Neural cell (in vitro differentiated cells): ENCODE data around the gene NOL9. TPM values are rescaled to one million over a fixed set of nuclear protein-coding genes. Genes with fewer than 3 reads are reported as not detected.

Experiments
- H2AFZ ChIP-seq: fragments of 200-600, 300-800 bp; sonication (generic), shearing (Covaris generic); 2 replicates; pipeline ENCODE4 v1.6.0; 2014; ENCODE audit warnings: low read depth, mild to moderate bottlenecking, antibody characterized with exemption, low read length, moderate library complexity
- H3F3A ChIP-seq: fragments of 200-600 bp; shearing (Covaris generic); 2 replicates; pipeline ENCODE4 v1.6.1; 2016; ENCODE audit warnings: mild to moderate bottlenecking, moderate library complexity, mixed read lengths, antibody characterized with exemption, low read length; ENCODE audit not compliant: insufficient read depth, poor library complexity, severe bottlenecking
- H3K27ac ChIP-seq: fragments of 200-600, 300-800 bp; sonication (generic), shearing (Covaris generic); 2 replicates; pipeline ENCODE4 v1.5.1; 2014; ENCODE audit warnings: mild to moderate bottlenecking, low read length, moderate library complexity
- H3K27me3 ChIP-seq: fragments of 300-800, 200-600 bp; sonication (generic), shearing (Covaris generic); 2 replicates; pipeline ENCODE4 v1.6.0; 2014; ENCODE audit warnings: mild to moderate bottlenecking, low read depth, low read length, moderate library complexity; ENCODE audit not compliant: insufficient read depth
- H3K36me3 ChIP-seq: fragments of 300-800, 200-600 bp; sonication (generic), shearing (Covaris generic); 2 replicates; pipeline ENCODE4 v1.5.1; 2014; ENCODE audit warnings: mild to moderate bottlenecking, antibody characterized with exemption, low read length, moderate library complexity; ENCODE audit not compliant: insufficient read depth
- H3K4me2 ChIP-seq: fragments of 300-800, 200-600 bp; sonication (generic), shearing (Covaris generic); 2 replicates; pipeline ENCODE4 v1.6.0; 2014; ENCODE audit warnings: mild to moderate bottlenecking, low read length
- H3K4me3 ChIP-seq: fragments of 300-800, 200-600 bp; sonication (generic), shearing (Covaris generic); 2 replicates; pipeline ENCODE4 v1.5.1; 2014; ENCODE audit warnings: mild to moderate bottlenecking, low read length, moderate library complexity
- H3K79me2 ChIP-seq: fragments of 200-600 bp; shearing (Covaris generic); replicated peaks from 2 replicates; pipeline ENCODE4 v1.6.0; 2014; ENCODE audit warnings: mild to moderate bottlenecking, low read length, moderate library complexity; ENCODE audit not compliant: insufficient read depth
- H3K9ac ChIP-seq: fragments of 300-800, 200-600 bp; sonication (generic), shearing (Covaris generic); 2 replicates; pipeline ENCODE4 v1.6.1; 2016; ENCODE audit warnings: mild to moderate bottlenecking, low read length, mixed read lengths
- H3K9me2 ChIP-seq: fragments of 200-600 bp; shearing (Covaris generic); 2 replicates; pipeline ENCODE4 v1.6.1; 2016; ENCODE audit warnings: mild to moderate bottlenecking, low read length, mixed read lengths; ENCODE audit not compliant: insufficient read depth
- H3K9me3 ChIP-seq: fragments of 200-600, 300-800 bp; sonication (generic), shearing (Covaris generic); 2 replicates; pipeline ENCODE4 v1.6.1; 2016; ENCODE audit warnings: mild to moderate bottlenecking, mixed run types, low read length, moderate library complexity, mixed read lengths
- H4K20me1 ChIP-seq: fragments of 200-600 bp; shearing (Covaris generic); 2 replicates; pipeline ENCODE4 v1.6.1; 2016; ENCODE audit warnings: mild to moderate bottlenecking, mixed run types; ENCODE audit not compliant: insufficient read depth
- EP300 ChIP-seq: fragments of 450-650 bp; conservative IDR thresholded peaks from 2 replicates; pipeline ENCODE4 v1.6.1; 2014; ENCODE audit warnings: antibody characterized with exemption, mild to moderate bottlenecking, moderate library complexity; ENCODE audit not compliant: poor library complexity, severe bottlenecking
- EZH2 ChIP-seq: fragments of 200-600, 300-800 bp; shearing (Covaris generic), sonication (generic); IDR thresholded peaks from 2 replicates; pipeline ENCODE4 v1.6.1; 2014; ENCODE audit warnings: antibody characterized with exemption, low read length, borderline replicate concordance, mild to moderate bottlenecking; ENCODE audit not compliant: insufficient read depth, poor library complexity, severe bottlenecking
- MXI1 ChIP-seq: fragments of 450-650 bp; conservative IDR thresholded peaks from 2 replicates; pipeline ENCODE4 v1.6.1; 2014; ENCODE audit warnings: antibody characterized with exemption, mild to moderate bottlenecking; ENCODE audit not compliant: poor library complexity, severe bottlenecking
- POLR2AphosphoS5 ChIP-seq: IDR thresholded peaks from 2 replicates; pipeline ENCODE4 v1.6.1; 2012
- RAD21 ChIP-seq: fragments of 450-650 bp; conservative IDR thresholded peaks from 2 replicates; pipeline ENCODE4 v1.6.1; 2014; ENCODE audit warnings: antibody characterized with exemption, mild to moderate bottlenecking, moderate library complexity
- REST ChIP-seq: IDR thresholded peaks from 2 replicates; pipeline ENCODE4 v1.6.1; 2012; ENCODE audit warnings: borderline replicate concordance
- SMC3 ChIP-seq: fragments of 450-650 bp; conservative IDR thresholded peaks from 2 replicates; pipeline ENCODE4 v1.6.1; 2014; ENCODE audit warnings: antibody characterized with exemption, mild to moderate bottlenecking, moderate library complexity; ENCODE audit not compliant: poor library complexity
- TAF1 ChIP-seq: IDR thresholded peaks from 2 replicates; pipeline ENCODE4 v1.6.1; 2012; ENCODE audit warnings: low read depth
- polyA plus RNA-seq: library from polyadenylated mRNA; depleted of rRNA; stranded (reverse); fragments of >200 nt; gene quantifications from 2 replicates; pipeline ENCODE4 v1.2.3, GENCODE V29; 2014
- TF ChIP-seq, protein P1 (sequence below): fragments of 450-650 bp; IDR thresholded peaks from 2 replicates; pipeline ENCODE4 v1.5.1; 2014; ENCODE audit warnings: antibody characterized with exemption, mild to moderate bottlenecking, moderate library complexity; ENCODE audit not compliant: poor library complexity, severe bottlenecking

Gene NOL9
- polyA plus RNA-seq, 1 donor from 2014 or later: 30.7 TPM

DNA sequence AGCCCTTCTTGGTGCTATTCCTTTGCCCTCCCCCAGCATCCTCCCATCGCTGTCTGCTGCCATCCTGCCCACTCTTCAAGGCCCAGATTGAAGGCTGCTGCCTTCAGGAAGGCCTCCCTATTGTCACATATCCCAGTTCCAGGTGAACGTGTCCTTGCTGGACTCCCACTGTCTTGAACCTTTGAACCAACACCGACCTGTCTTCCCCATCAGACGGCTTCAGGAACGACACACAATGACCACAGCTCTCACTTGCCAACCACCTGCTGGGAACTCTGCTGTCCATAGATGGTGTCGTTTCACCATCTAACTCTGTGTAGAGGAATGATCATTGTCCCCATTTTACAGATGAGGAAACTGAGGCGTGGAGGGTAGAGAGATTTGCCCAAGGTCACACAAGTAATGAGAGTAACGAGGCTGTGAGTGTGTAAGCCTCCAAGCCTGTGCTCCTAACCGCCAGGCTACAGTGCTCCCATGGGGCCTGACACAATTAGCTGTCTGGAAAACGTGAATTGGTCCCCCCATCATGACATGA, 53.0 kb downstream of the NOL9 start:
- no peaks in the 10 kb centered on the region for H3K9me2 ChIP-seq
- TF ChIP-seq, protein P1, sequence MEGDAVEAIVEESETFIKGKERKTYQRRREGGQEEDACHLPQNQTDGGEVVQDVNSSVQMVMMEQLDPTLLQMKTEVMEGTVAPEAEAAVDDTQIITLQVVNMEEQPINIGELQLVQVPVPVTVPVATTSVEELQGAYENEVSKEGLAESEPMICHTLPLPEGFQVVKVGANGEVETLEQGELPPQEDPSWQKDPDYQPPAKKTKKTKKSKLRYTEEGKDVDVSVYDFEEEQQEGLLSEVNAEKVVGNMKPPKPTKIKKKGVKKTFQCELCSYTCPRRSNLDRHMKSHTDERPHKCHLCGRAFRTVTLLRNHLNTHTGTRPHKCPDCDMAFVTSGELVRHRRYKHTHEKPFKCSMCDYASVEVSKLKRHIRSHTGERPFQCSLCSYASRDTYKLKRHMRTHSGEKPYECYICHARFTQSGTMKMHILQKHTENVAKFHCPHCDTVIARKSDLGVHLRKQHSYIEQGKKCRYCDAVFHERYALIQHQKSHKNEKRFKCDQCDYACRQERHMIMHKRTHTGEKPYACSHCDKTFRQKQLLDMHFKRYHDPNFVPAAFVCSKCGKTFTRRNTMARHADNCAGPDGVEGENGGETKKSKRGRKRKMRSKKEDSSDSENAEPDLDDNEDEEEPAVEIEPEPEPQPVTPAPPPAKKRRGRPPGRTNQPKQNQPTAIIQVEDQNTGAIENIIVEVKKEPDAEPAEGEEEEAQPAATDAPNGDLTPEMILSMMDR: no peak
- TF ChIP-seq TAF1: no peak
- TF ChIP-seq REST: no peak
- no peak for TF ChIP-seq POLR2AphosphoS5
- no peak for TF ChIP-seq SMC3
- no peak for TF ChIP-seq EZH2
- no peak for TF ChIP-seq MXI1
- TF ChIP-seq EP300: no peak
- no peak for TF ChIP-seq RAD21
- no peak overlapping the region for H3K4me2 ChIP-seq
- H3K4me3 ChIP-seq: no peak overlapping the region
- H4K20me1 ChIP-seq: no peaks in the 10 kb centered on the region
- H3K27me3 ChIP-seq: no peaks in the 10 kb centered on the region
- H3K9me3 ChIP-seq: no peaks in the 10 kb centered on the region
- no peak overlapping the region for H2AFZ ChIP-seq
- H3F3A ChIP-seq: no peaks in the 10 kb centered on the region
- no peaks in the 10 kb centered on the region for H3K36me3 ChIP-seq
- H3K27ac ChIP-seq: no peak overlapping the region
- H3K9ac ChIP-seq: no peak overlapping the region
- H3K79me2 ChIP-seq: no peaks in the 10 kb centered on the region

DNA sequence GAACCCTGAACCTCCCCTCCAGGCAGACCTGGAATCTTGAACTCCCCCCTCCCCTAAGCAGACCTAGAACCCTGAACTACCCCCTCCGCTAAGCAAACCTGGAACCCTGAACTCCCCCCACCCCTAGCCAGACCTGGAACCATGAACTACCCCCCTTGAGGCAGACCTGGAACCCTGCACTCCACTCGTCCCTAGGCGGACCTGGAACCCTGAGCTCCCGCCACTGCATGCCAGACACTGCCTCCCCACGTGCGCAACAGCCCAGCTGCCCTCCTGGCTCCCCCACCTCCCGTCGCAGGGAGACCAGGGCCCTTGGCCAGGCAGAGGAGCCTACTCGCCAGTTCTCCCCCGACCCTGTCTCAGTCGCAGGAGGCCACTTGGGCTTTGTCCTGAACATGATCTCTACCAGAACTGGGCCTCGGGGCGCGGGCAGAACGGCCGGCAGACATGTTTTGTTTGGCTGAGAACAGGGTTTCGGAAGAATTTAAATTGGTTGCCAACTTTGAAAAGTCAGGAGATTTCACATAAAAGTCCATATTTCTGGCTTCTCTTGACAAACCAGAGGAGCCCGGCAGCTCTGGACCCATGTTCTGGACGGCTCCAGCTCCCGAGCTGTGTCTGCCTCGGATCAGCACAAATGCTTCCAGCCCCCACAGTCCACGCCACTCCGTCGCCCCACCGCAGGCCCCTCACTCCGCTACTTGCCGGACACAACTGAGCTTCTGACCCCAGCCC, 53.6 kb downstream of the NOL9 start:
- Histone ChIP-seq H3K27ac (no peak overlapping the region), H3K79me2 (no peaks in the 10 kb centered on the region), H2AFZ (no peak overlapping the region), H3K9me3 (no peaks in the 10 kb centered on the region), H3K4me2 (no peak overlapping the region), H3K4me3 (no peak overlapping the region), H4K20me1 (no peaks in the 10 kb centered on the region), H3K27me3 (no peaks in the 10 kb centered on the region), H3F3A (no peaks in the 10 kb centered on the region), H3K9ac (no peak overlapping the region), H3K9me2 (no peaks in the 10 kb centered on the region), H3K36me3 (no peaks in the 10 kb centered on the region)
- TF ChIP-seq MXI1 (no peak), EP300 (no peak), REST (no peak), POLR2AphosphoS5 (no peak), TAF1 (no peak), RAD21 (no peak), EZH2 (no peak), SMC3 (no peak)
- TF ChIP-seq, protein P1: no peak
